Measurements from ENCODE around the gene NDFIP1.

Gene NDFIP1

DNA sequence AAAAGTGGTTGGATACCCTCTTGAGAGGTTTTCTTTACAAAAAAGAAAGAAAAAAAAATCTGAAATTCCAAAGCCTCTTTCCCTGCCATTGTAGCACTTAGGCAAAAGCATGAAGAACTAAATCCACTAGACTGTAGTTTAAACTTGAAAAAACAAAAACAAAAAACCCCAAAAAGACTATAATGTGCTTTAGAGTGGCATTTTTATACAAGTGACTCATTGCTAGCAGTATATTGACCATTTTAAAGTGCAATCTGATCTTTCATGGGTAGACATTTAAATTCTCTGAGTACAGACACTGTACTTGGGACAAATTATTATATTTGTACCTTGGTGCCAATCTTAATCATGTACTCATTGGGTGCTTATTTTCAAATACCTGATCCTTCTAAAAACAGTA is 50.8 kb downstream of the NDFIP1 start:
- Histone ChIP-seq H3K79me2 (no peaks in the 10 kb centered on the region), H3K36me3 (ENCODE audit: control insufficient read depth, insufficient read depth, low read length) (no peaks in the 10 kb centered on the region), H3K27me3 (ENCODE audit: control insufficient read depth, insufficient read depth, low read length) (no peaks in the 10 kb centered on the region), H3K4me3 (ENCODE audit: low read depth, low read length) (no peak overlapping the region), H2AFZ (no peak overlapping the region), H3K9me3 (ENCODE audit: control insufficient read depth, low read length) (no peaks in the 10 kb centered on the region), H3K9ac (no peak overlapping the region), H3K27ac (no peak overlapping the region), H3K4me2 (ENCODE audit: low read length) (no peak overlapping the region), H3K4me1 (no peaks in the 10 kb centered on the region)
- TF ChIP-seq, protein P1, sequence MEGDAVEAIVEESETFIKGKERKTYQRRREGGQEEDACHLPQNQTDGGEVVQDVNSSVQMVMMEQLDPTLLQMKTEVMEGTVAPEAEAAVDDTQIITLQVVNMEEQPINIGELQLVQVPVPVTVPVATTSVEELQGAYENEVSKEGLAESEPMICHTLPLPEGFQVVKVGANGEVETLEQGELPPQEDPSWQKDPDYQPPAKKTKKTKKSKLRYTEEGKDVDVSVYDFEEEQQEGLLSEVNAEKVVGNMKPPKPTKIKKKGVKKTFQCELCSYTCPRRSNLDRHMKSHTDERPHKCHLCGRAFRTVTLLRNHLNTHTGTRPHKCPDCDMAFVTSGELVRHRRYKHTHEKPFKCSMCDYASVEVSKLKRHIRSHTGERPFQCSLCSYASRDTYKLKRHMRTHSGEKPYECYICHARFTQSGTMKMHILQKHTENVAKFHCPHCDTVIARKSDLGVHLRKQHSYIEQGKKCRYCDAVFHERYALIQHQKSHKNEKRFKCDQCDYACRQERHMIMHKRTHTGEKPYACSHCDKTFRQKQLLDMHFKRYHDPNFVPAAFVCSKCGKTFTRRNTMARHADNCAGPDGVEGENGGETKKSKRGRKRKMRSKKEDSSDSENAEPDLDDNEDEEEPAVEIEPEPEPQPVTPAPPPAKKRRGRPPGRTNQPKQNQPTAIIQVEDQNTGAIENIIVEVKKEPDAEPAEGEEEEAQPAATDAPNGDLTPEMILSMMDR (IDR thresholded peaks at IDR 0.05), result no peak

DNA sequence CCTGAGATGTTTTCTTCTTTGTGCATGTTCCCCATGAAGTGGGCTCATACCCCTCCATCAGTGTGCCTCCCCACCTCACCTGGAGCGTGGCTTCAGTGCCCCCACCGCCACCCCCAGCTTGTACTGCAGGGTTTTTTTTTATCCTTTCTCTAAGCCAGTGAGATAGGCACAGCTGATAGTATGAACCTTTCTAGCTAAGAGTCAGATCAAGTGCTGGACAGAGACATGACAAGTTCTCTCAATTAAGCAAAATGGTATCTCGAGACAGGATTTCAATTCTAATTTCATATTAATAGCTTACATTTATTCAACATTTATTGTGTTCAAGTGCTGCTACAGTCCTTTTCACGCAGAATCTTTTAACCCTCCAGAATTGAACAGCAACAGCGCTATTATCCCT is 55.7 kb downstream of the NDFIP1 start:
- Histone ChIP-seq H3K27ac (no peak overlapping the region), H3K4me2 (ENCODE audit: low read length) (no peak overlapping the region), H3K9ac (no peak overlapping the region), H3K4me3 (ENCODE audit: low read depth, low read length) (no peak overlapping the region), H3K4me1 (no peaks in the 10 kb centered on the region), H3K36me3 (ENCODE audit: control insufficient read depth, insufficient read depth, low read length) (no peaks in the 10 kb centered on the region), H3K27me3 (ENCODE audit: control insufficient read depth, insufficient read depth, low read length) (no peaks in the 10 kb centered on the region), H3K9me3 (ENCODE audit: control insufficient read depth, low read length) (no peaks in the 10 kb centered on the region), H2AFZ (no peak overlapping the region), H3K79me2 (no peaks in the 10 kb centered on the region)
- TF ChIP-seq, protein P1 (IDR thresholded peaks at IDR 0.05), result no peak

DNA sequence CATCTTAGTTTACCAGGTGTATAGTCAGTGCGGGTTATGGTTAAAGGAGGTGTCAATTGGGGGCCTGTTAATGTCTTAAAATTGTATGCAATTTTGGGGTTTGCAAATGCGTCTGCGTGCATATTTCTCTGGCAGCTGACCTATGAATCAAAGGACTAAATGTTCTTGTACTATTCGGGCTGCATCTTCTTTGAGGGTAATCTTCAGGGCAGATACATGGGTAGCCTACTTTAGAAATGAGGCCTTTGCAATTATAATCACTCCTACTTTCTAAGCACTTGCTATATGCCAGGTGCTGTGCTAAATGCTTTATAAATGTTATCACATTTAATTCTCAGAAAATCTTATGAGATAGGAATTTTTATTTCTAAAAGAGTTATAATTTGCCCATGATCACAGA is 58.2 kb downstream of the NDFIP1 start:
- Histone ChIP-seq H3K27me3 (ENCODE audit: control insufficient read depth, insufficient read depth, low read length) (no peaks in the 10 kb centered on the region), H3K36me3 (ENCODE audit: control insufficient read depth, insufficient read depth, low read length) (no peaks in the 10 kb centered on the region), H3K4me1 (no peaks in the 10 kb centered on the region), H2AFZ (no peak overlapping the region), H3K27ac (no peak overlapping the region), H3K79me2 (no peaks in the 10 kb centered on the region), H3K4me2 (ENCODE audit: low read length) (no peak overlapping the region), H3K4me3 (ENCODE audit: low read depth, low read length) (no peak overlapping the region), H3K9me3 (ENCODE audit: control insufficient read depth, low read length) (no peaks in the 10 kb centered on the region), H3K9ac (no peak overlapping the region)
- TF ChIP-seq, protein P1 (IDR thresholded peaks at IDR 0.05), result no peak

GRCh38 chr5:142167458-142167857 is 58.9 kb downstream of the NDFIP1 start:
- TF ChIP-seq, protein P1 (IDR thresholded peaks at IDR 0.05), result no peak
- Histone ChIP-seq H3K9ac (no peak overlapping the region), H3K4me3 (ENCODE audit: low read depth, low read length) (no peak overlapping the region), H3K79me2 (no peaks in the 10 kb centered on the region), H2AFZ (no peak overlapping the region), H3K27ac (no peak overlapping the region), H3K36me3 (ENCODE audit: control insufficient read depth, insufficient read depth, low read length) (no peaks in the 10 kb centered on the region), H3K9me3 (ENCODE audit: control insufficient read depth, low read length) (no peaks in the 10 kb centered on the region), H3K4me2 (ENCODE audit: low read length) (no peak overlapping the region), H3K4me1 (no peaks in the 10 kb centered on the region), H3K27me3 (ENCODE audit: control insufficient read depth, insufficient read depth, low read length) (no peaks in the 10 kb centered on the region)

DNA sequence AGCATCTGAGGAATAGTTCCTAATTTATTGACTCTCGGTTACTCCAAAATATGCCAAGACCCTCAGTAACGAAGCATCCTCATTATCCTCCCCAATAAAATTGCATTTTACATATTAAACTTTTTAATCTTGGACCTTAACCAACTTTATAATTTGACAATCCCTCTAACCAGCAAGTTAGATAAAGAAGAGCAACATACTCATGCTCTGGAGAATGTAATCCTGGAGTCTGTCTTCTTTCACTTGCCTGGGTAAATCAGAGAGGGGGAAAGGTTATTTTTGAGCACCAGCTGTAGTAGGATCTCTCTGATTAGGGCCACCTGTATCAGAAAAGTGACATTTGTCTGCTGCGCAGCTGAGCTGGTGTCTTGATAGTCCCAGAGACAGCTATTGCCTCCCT is 59.8 kb downstream of the NDFIP1 start:
- Histone ChIP-seq H3K79me2 (no peaks in the 10 kb centered on the region), H2AFZ (no peak overlapping the region), H3K27me3 (ENCODE audit: control insufficient read depth, insufficient read depth, low read length) (no peaks in the 10 kb centered on the region), H3K9ac (no peak overlapping the region), H3K9me3 (ENCODE audit: control insufficient read depth, low read length) (no peaks in the 10 kb centered on the region), H3K4me3 (ENCODE audit: low read depth, low read length) (no peak overlapping the region), H3K4me1 (no peaks in the 10 kb centered on the region), H3K4me2 (ENCODE audit: low read length) (no peak overlapping the region), H3K36me3 (ENCODE audit: control insufficient read depth, insufficient read depth, low read length) (no peaks in the 10 kb centered on the region), H3K27ac (no peak overlapping the region)
- TF ChIP-seq, protein P1 (IDR thresholded peaks at IDR 0.05), result no peak
